Measurements from ENCODE around the gene HOXD10.

GRCh38 chr2:176071330-176072291 lies 45.0 kb upstream of the HOXD10 start:
- TF ChIP-seq CTCF (conservative IDR thresholded peaks at IDR 0.05; ENCODE audit: low read depth, low read length) (no peak), EZH2 (IDR thresholded peaks at IDR 0.05; ENCODE audit: borderline replicate concordance, low read depth, low read length, poor library complexity, severe bottlenecking) (no peak)
